Skin of body (tissue), 2 donors: ENCODE results near the gene EPGN. TPM values are rescaled to one million over a fixed set of nuclear protein-coding genes. Genes with fewer than 3 reads are reported as not detected.
A peak's percentile ranks its signal among the peaks of the same experiment; 100 is the strongest.

ENCODE experiments used
- DNase-seq: peaks from one replicate; lab custom pipeline; 2025; lab: John Stamatoyannopoulos, UW
- total RNA-seq: library from RNA; depleted of rRNA; stranded (reverse); fragments of >200 nt; gene quantifications from one replicate; pipeline ENCODE4 v1.2.3, GENCODE V29; 2014

EPGN gene
- total RNA-seq: 29.6 TPM

- peak; percentile 20 for DNase-seq
Observed at GRCh38 chr4:74308215-74308614, at the start of gene EPGN. Gene EPGN, plus strand, starts transcription at chr4:74308470. Its CDS starts 64 bp downstream, at chr4:74308534.

- peak; percentile 5 for DNase-seq
Observed at GRCh38 chr4:74258963-74259362, 49.3 kb upstream of the EPGN start.

GRCh38 chr4:74260036-74260435 is 48.2 kb upstream of the EPGN start:
- DNase-seq: no peak

- DNase-seq: no peak
Observed at GRCh38 chr4:74262522-74262921, 45.7 kb upstream of the EPGN start.

- no peak for DNase-seq
Observed at GRCh38 chr4:74263551-74263950, 44.7 kb upstream of the EPGN start.

GRCh38 chr4:74266081-74266480 is 42.2 kb upstream of the EPGN start:
- no peak for DNase-seq

GRCh38 chr4:74267998-74268606 is 40.2 kb upstream of the EPGN start:
- DNase-seq: no peak

GRCh38 chr4:74268643-74269042 is 39.6 kb upstream of the EPGN start:
- DNase-seq: no peak

- DNase-seq: no peak
Observed at GRCh38 chr4:74278490-74278889, 29.8 kb upstream of the EPGN start.

- DNase-seq: no peak
Observed at GRCh38 chr4:74279716-74280115, 28.6 kb upstream of the EPGN start.

- no peak for DNase-seq
Observed at GRCh38 chr4:74282926-74283325, 25.3 kb upstream of the EPGN start.

- DNase-seq: no peak
Observed at GRCh38 chr4:74283614-74284013, 24.7 kb upstream of the EPGN start.

- no peak for DNase-seq
Observed at GRCh38 chr4:74284053-74284452, 24.2 kb upstream of the EPGN start.

GRCh38 chr4:74287164-74287563 is 21.1 kb upstream of the EPGN start:
- no peak for DNase-seq

GRCh38 chr4:74287791-74288190 is 20.5 kb upstream of the EPGN start:
- no peak for DNase-seq

- DNase-seq: no peak
Observed at GRCh38 chr4:74291471-74291870, 16.8 kb upstream of the EPGN start.

- DNase-seq: no peak
Observed at GRCh38 chr4:74292111-74292870, 16.0 kb upstream of the EPGN start.

- DNase-seq: no peak
Observed at GRCh38 chr4:74293558-74293957, 14.7 kb upstream of the EPGN start.

- no peak for DNase-seq
Observed at GRCh38 chr4:74294681-74295080, 13.6 kb upstream of the EPGN start.

GRCh38 chr4:74297539-74297938 is 10.7 kb upstream of the EPGN start:
- DNase-seq: no peak

- no peak for DNase-seq
Observed at GRCh38 chr4:74304095-74304625, 4.1 kb upstream of the EPGN start.

- DNase-seq: no peak
Observed at GRCh38 chr4:74305000-74305399, 3.3 kb upstream of the EPGN start.

GRCh38 chr4:74307170-74307569 is 1.1 kb upstream of the EPGN start:
- no peak for DNase-seq
